GM21786 (cell line): ENCODE measurements around the gene PPP1R18.
"Not testable (repeated sequence)": the region's sequence is repeated elsewhere in the genome, so short reads cannot be mapped to it uniquely, and the experiment has no call there.

Experiments
- ATAC-seq: cut with Tn5 transposase; IDR thresholded peaks from one replicate; pipeline ENCODE4 v1.9.1; 2021; ENCODE audit not compliant: unreplicated experiment

Gene PPP1R18, protein sequence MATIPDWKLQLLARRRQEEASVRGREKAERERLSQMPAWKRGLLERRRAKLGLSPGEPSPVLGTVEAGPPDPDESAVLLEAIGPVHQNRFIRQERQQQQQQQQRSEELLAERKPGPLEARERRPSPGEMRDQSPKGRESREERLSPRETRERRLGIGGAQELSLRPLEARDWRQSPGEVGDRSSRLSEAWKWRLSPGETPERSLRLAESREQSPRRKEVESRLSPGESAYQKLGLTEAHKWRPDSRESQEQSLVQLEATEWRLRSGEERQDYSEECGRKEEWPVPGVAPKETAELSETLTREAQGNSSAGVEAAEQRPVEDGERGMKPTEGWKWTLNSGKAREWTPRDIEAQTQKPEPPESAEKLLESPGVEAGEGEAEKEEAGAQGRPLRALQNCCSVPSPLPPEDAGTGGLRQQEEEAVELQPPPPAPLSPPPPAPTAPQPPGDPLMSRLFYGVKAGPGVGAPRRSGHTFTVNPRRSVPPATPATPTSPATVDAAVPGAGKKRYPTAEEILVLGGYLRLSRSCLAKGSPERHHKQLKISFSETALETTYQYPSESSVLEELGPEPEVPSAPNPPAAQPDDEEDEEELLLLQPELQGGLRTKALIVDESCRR

DNA sequence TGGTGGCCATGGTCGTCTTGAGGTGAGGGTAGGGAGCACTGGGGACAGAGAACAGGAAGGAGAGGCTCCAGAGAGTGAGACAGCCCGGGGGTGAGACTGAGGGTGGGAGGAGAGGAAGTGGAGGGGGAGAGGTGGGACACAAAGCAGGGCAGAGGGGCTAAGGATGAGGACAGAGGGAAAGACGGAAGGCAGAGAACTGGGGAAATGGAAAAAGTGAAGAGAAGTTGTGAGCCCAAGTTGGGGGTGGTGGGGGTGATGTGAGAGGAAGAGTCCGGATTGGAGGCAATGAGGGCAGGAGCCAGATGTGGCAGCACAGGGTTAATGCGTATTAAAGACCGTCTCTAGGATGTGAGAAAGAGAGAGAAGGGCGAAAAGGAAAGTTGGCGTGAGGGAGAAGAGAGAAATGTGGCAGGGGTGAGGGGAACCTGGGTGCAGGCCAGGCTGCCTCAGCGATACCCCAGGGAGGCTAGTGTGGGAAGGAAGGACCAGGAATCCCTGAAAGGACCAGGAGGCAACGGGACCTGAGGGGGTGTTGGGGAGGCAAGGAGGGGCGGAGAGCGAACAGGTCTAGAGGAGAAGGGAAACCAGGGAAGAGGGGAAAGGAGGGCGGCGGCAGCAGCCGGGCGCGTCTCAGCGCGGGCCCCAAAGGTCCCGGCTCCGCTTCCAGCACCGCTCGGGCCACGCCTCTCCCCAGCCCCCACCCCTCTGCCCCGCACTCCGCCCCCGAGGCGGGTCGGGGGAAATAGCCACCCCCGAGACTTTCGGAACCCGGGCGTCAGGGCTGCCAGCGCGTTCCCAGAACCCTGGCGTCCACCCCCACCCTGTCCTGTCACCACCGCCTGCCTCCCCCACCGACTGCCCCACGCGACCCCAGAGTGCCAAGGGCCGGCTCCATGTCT, at the start of gene PPP1R18:
Gene PPP1R18, minus strand, starts transcription at position 637 of the 899 bp plus-strand sequence. Its CDS starts 627 bp downstream, at position 10.
- no peak for ATAC-seq

DNA sequence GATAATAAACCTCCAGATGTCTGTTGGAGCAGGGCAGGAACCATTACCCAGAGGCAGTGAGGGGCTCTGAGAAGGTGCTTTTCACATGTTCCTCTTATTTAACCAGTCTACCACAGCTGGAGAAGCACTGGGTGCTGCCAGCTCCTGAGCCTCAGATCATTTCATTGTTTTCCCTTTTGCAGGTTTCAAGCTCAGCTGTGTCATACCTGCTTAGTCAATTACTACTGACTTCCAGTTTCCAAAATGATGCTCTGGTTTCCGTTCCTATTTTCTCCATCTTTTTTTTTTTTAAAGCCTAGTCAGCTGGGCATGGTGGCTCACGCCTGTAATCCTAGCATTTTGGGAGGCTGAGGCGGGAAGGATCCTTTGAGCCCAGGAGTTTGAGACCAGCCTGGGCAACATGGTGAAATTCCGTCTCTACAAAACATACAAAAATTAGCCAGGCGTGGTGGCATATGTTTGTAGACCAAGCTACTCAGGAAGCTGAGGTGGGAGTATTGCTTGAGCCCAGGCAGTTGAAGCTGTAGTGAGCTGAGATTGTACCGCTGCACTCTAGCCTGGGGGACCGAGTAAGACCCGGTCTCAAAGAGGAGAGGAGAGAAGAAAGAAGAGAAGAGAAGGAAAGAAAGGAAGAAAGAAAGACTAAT, 49.3 kb upstream of the PPP1R18 start:
- ATAC-seq: peak; percentile 37

DNA sequence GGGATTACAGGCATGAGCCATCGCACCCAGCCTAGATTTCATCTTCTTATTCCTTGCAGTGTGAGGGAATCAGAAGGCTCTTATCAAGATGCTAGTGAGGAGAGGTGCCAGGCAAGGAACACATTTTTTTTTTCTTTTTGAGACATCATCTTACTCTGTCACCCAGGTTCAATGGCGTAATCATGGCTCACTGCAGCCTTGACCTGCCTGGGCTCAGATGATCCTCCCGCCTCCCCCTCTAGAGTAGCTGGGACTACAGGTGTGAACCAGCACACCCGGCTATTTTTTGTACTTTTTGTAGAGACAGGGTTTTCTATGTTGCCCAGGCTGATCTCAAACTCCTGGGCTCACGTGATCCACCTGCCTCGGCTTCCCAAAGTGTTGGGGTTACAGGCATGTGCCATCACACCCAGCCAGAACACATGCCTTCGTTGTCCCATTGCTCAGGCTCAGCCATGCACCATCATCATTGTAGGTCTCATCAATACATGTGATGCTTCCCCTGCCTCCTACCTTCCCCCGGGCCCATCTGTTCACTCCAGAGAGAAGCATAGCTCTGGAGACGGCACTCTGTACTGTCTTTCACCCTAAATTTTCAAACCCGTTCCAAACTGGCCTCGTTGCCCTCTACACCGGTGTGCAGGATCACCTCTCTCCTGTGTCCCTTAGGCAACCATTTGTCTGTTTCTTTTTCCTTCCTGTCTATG, 45.9 kb upstream of the PPP1R18 start:
- no peak for ATAC-seq

DNA sequence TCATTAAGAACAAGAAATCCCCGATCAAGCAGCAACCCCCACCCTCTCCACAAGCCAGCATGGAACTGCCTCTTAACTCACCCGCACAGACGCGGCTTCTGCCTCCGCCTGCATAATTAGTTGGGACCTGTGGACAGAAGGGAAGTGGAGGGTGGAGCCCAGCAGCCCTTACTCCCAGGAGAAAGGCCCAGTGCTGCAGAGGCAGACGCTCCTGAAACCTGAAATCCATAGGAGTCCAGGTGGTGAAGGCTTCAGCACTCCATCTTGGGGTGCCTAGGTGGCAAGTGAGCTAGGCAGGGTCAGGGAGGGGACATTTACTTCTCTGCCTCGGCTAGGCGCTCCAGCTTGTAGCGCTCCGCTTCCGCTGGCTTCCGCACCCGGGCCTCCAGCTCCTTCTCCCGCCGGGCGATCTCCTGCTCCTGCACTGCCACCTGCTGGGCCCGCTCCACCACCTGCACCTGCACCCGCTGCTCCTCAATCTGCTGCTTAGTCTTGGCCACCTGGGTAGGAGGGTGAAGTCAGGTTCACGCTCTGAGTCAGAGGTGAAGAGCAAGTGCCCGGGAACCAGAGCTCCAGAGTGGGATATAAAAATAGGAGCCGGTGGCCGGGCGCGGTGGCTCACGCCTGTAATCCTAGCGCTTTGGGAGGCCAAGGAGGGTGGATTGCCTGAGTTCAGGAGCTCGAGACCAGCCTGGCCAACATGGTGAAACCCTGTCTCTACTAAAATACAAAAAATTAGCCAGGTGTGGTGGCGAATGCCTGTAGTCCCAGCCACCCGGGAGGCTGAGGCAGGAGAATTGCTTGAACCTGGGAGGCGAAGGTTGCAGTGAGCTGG, 44.4 kb upstream of the PPP1R18 start:
- ATAC-seq: peak; percentile 66

DNA sequence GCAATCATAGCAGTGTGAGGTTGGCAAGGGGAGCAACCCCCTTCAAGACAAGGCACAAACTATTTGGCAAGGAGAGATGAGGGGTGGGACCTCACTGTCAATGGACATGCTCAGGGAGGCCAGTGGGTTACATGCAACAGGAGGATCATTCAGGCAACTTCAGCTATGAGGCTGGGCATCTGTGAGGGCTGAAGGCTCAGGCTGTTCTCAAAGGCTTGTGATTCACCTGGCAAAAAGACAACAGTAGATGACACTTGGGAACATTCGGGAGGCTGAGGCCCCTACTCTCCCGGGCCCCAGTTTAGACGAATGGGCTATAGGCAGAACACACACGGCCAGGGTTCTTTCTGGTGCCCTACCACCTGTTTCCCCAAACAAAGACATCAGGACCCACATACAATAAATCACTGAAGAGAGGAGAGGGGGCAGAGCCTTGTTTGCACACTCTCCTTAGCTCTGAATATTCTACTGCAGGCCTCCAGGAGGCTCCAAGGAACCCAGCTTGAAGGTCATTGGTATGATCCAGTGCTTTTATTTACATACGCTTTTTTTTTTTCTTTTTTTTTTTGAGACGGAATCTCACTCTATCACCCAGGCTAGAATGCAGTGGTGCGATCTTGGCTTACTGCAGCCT, 41.6 kb upstream of the PPP1R18 start:
- ATAC-seq: no peak

DNA sequence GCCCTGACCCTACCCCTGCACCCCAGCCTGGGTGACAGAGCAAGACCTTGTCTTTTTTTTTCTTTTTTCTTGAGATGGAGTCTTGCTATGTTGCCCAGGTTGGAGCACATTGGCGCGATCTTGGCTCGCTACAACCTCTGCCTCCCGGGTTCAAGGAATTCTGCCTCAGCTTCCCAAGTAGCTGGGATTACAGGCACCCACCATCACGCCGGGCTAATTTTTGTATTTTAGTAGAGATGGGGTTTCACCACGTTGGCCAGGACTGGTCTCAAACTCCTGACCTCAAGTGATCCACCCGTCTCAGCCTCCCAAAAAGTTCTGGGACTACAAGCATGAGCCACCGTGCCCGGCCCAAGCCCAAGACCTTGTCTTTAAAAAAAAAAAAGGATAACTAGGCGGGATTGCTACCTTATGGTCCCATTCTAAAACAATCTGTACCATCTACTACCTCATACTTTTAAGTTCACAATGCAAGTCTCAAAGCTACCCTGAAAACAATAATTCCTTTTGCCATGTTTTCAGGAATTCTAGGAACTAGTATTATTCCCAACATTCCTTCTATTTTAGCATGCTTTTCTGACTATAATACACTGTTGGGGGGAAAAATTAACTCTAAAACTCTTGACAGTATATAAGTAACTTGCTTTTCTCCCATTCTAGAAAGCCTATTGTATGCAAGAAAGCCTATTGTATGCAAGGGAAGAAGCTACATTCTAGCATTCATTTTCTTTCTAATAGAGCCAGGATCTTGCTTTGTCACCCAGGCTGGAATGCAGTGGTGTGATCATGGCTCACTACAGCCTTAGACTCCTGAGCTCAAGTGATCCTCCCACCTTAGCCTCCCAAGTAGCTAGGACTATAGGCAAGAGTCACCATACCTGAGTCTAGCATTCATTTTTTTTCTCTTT, 40.3 kb upstream of the PPP1R18 start:
- ATAC-seq: no peak

DNA sequence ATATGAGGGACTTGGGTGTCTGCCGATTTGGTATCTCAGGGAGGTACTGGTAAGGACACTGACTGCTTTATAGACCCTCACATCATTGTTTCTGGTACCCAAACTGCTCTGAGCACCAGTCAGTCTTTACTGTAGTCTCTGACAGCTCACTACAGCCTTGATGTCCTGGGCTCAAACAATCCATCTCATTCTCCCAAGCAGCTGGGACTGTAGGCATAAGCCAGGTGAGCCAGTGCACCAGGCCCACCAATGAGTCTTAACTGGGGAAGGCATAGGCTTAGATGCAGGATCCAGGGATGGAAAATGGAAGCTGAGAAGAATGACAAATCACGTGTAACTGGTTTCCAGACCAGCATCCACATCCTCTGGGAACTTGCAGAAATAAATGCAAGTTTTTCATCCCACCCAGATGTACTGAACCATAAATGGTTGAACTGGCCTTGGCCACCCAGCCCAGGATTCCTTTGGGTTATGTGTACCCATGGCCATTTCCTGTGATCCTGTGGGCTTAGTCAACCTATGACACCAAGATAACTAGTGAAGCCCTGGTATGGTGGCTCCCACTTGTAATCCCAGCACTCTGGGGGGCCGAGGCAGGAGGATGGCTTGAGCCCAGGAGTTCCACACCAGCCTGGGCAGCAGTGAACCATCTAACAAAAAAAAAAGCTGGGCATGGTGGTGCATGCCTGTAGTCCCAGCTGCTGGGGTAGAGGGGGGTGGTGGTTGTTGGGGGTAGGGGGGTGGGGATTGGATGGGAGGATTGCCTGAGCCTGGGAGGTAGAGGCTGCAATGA, 39.5 kb upstream of the PPP1R18 start:
- no peak for ATAC-seq

DNA sequence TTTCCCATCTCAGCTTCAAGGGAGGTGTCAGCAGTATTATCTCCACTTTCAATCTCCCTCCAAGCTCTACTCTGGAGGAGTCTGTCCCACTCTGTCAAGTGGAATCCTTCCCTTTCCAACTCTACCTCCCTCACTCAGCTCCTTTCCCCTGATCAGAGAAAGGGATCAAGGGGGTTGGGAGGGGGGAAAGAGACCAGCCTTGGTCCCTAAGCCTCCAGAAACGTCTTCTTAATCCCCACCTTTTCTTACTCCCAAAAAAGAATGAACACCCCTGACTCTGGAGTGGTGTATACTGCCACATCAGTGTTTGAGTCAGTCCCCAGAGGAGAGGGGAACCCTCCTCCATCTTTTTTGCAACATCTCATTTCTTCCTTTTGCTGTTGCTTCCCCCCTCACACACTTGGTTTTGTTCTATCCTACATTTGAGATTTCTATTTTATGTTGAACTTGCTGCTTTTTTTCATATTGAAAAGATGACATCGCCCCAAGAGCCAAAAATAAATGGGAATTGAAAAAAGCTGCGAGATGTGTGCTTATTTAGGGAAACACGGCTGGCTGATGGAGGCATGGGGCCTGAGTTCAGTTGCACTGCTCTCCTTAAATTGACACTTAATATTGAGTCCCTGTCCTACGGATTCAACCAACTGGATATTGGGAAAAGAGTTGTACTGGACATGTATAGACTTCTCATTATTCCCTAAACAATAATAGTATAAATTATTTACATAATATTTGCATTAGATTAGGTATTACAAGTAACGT, 38.6 kb upstream of the PPP1R18 start:
- ATAC-seq: no peak

DNA sequence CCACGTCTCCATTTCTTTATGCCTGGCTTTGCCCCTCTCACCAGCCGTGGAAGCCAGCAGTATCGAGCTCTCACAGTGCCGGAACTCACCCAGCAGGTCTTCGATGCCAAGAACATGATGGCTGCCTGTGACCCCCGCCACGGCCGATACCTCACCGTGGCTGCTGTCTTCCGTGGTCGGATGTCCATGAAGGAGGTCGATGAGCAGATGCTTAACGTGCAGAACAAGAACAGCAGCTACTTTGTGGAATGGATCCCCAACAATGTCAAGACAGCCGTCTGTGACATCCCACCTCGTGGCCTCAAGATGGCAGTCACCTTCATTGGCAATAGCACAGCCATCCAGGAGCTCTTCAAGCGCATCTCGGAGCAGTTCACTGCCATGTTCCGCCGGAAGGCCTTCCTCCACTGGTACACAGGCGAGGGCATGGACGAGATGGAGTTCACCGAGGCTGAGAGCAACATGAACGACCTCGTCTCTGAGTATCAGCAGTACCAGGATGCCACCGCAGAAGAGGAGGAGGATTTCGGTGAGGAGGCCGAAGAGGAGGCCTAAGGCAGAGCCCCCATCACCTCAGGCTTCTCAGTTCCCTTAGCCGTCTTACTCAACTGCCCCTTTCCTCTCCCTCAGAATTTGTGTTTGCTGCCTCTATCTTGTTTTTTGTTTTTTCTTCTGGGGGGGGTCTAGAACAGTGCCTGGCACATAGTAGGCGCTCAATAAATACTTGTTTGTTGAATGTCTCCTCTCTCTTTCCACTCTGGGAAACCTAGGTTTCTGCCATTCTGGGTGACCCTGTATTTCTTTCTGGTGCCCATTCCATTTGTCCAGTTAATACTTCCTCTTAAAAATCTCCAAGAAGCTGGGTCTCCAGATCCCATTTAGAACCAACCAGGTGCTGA, 37.6 kb upstream of the PPP1R18 start:
- ATAC-seq: not testable (repeated sequence)

DNA sequence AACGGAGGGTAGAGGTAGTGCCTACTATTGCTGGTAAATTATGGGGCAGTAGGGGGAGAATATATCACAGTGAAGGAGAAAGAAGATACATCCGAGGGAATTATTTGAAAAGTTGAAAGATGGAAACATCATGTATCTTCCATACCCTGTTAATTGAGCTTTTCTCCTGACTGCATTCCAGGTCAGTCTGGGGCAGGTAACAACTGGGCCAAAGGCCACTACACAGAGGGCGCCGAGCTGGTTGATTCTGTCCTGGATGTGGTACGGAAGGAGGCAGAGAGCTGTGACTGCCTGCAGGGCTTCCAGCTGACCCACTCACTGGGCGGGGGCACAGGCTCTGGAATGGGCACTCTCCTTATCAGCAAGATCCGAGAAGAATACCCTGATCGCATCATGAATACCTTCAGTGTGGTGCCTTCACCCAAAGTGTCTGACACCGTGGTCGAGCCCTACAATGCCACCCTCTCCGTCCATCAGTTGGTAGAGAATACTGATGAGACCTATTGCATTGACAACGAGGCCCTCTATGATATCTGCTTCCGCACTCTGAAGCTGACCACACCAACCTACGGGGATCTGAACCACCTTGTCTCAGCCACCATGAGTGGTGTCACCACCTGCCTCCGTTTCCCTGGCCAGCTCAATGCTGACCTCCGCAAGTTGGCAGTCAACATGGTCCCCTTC, 36.9 kb upstream of the PPP1R18 start:
- ATAC-seq: not testable (repeated sequence)

DNA sequence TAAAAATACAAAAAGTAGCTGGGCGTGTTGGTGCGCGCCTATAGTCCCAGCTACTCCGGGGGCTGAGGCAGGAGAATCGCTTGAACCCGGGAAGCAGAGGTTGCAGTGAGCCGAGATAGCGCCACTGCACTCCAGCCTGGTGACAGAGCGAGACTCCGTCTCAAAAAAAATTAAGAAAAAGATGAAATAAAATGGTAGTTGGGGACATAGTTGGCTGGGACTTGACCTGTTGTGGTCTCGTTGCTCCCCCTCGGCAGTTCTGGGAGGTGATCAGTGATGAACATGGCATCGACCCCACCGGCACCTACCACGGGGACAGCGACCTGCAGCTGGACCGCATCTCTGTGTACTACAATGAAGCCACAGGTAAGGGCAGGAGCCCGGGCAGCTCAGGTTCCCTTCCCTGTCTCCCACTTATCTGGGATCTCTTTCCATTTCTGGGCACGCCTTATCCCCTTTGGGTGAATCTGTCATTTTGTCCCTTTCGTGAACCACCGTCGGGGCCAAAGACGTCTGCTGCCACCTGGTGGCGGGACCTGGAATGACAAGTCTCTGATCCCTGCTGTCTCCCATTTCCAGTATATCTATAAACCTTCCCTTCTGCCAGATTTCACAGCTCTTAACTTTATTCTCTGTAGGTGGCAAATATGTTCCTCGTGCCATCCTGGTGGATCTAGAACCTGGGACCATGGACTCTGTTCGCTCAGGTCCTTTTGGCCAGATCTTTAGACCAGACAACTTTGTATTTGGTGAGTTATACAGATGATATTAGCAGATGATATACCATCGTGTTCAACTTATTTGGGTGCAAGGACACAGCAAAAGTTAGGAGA, 36.1 kb upstream of the PPP1R18 start:
- ATAC-seq: no peak

DNA sequence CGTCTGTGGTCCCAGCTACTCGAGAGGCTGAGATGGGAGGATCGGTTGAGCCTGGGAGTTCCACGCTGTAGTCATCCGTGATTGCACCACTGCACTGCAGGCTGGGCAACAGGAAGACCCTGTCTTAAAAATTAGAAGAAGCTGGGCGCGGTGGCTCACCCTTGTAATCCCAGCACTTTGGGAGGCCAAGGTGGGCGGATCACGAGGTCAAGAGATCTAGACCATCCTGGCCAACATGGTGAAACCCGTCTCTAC, 35.5 kb upstream of the PPP1R18 start:
- not testable (repeated sequence) for ATAC-seq

DNA sequence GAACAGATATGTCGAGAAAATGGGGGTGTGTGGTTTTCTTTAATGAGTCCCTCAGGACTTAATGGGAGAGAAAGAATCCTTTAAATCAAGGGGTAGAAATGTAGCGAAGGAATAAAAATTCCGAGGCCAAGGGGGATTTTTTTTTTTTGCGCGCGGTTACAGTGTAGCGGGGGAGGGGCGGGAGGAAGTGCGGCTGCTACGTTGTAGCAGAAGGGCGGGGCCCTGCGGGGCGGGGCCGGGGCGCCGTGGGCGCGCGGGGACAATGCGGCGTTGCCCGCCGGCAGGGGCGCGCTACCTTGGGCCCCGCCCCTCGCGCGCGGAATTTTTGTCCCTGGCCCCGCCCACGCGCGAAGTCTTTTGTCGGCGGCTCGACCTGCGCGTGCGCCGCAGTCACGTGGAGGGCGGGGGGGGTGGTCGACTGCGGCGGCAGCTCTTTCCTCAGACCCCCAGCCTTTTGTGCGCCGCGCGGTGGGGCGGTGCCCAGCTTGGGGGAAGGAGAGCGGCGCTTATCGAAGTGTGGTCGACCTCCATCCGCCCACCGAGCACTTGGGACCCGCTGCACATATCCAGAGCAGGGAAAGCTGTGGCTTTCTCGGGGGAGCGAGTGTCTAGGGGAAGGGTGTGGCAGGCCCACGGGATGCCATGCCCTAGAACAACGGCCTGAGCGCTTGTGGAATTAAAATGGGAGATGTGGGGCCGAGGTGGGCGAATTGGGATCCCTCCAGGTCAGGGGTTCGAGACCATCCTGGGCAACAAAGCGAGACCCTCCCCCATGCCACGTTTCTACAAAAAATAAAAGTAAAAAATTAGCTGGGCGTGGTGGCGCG, 35.0 kb upstream of the PPP1R18 start:
- ATAC-seq: no peak
